A549 (cell line): ENCODE results near the gene LGR6.

Source experiments
- CEBPB ChIP-seq, 2 experiments: fragments of >200 bp in 1 of 2; sonication (Bioruptor Twin) in 1 of 2; formaldehyde crosslinking in 1 of 2; IDR thresholded peaks; 2 replicates each; pipeline ENCODE4 v1.6.1; 2012 to 2016
- ESRRA ChIP-seq: fragments of 150-350 bp; IDR thresholded peaks from 2 replicates; pipeline ENCODE4 v1.6.1; 2014; ENCODE audit warnings: mild to moderate bottlenecking, low read length, borderline replicate concordance
- HOXB5 ChIP-seq: fragments of 250-450 bp; sonication (Bioruptor Pico); IDR thresholded peaks from 2 replicates; pipeline ENCODE4 v1.5.0; 2020; ENCODE audit warnings: mild to moderate bottlenecking, moderate library complexity
- NPAS2 ChIP-seq: fragments of 250-450 bp; sonication (Bioruptor Pico); IDR thresholded peaks from 2 replicates; pipeline ENCODE4 v1.8.0; 2022; ENCODE audit warnings: mild to moderate bottlenecking, moderate library complexity, borderline replicate concordance
- POLR2A ChIP-seq: IDR thresholded peaks from 2 replicates; pipeline ENCODE4 v1.6.1; 2012; ENCODE audit warnings: mild to moderate bottlenecking, low read length
- POLR2AphosphoS2 ChIP-seq: conservative IDR thresholded peaks from 2 replicates; pipeline ENCODE4 v1.6.1; 2012; ENCODE audit warnings: low read length, improper control_type of control experiment, inconsistent platforms
- RAD21 ChIP-seq, 2 experiments: fragments of >200 bp in 1 of 2; sonication (Bioruptor Twin) in 1 of 2; formaldehyde crosslinking in 1 of 2; IDR thresholded peaks in 1 of 2; conservative IDR thresholded peaks in 1 of 2; 2 replicates in 1 of 2; 3 replicates in 1 of 2; pipeline ENCODE4 v1.6.1; 2012 to 2018; ENCODE audit warnings: inconsistent platforms in 1 of 2
- ZC3H11A ChIP-seq: fragments of 450-650 bp; IDR thresholded peaks from 2 replicates; pipeline ENCODE4 v1.6.1; 2014; ENCODE audit warnings: antibody characterized with exemption, mild to moderate bottlenecking
- ZSCAN20 ChIP-seq: fragments of 250-450 bp; sonication (Bioruptor Pico); IDR thresholded peaks from 2 replicates; pipeline ENCODE4 v1.8.0; 2022; ENCODE audit warnings: mild to moderate bottlenecking, moderate library complexity
- TF ChIP-seq, protein P1 (sequence below): fragments of >200 bp; sonication (Bioruptor Twin); formaldehyde crosslinking; IDR thresholded peaks from 3 replicates; pipeline ENCODE4 v1.5.1; 2016
- TF ChIP-seq, protein P2 (sequence below): IDR thresholded peaks from 2 replicates; pipeline ENCODE4 v1.6.1; 2012
- TF ChIP-seq, protein P3 (sequence below): fragments of 450-650 bp; IDR thresholded peaks from 2 replicates; pipeline ENCODE4 v1.6.1; 2014; ENCODE audit warnings: antibody characterized with exemption
- TF ChIP-seq, protein P4 (sequence below): fragments of 200-600 bp; sonication (generic); IDR thresholded peaks from 2 replicates; pipeline ENCODE4 v1.6.1; 2016; ENCODE audit warnings: antibody characterized with exemption, mild to moderate bottlenecking, moderate library complexity
- TF ChIP-seq, protein P5 (sequence below): fragments of 150-350 bp; IDR thresholded peaks from 2 replicates; pipeline ENCODE4 v1.6.1; 2014; ENCODE audit warnings: low read depth, mild to moderate bottlenecking, low read length

DNA sequence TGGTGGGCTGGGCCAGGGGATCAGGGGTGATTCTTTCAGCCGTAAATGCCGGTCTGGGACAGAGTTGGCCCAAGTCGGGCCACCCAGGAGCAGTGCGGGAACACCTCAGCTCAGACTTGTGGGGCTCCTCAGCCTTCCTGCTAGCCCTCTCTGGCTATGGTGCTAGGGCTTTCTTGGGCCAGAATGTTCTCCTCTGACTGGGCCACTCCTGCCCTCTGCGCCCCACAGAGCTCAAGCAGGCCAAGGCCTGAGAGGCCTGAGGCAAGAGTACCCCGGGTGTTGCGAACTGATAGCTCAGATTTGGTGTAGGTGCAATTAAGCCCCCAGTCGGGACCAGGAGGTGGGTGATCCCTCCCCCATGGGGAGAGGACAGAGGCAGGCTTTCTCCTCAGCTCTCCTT is 51.8 kb downstream of the LGR6 start:
- TF ChIP-seq, protein P1, sequence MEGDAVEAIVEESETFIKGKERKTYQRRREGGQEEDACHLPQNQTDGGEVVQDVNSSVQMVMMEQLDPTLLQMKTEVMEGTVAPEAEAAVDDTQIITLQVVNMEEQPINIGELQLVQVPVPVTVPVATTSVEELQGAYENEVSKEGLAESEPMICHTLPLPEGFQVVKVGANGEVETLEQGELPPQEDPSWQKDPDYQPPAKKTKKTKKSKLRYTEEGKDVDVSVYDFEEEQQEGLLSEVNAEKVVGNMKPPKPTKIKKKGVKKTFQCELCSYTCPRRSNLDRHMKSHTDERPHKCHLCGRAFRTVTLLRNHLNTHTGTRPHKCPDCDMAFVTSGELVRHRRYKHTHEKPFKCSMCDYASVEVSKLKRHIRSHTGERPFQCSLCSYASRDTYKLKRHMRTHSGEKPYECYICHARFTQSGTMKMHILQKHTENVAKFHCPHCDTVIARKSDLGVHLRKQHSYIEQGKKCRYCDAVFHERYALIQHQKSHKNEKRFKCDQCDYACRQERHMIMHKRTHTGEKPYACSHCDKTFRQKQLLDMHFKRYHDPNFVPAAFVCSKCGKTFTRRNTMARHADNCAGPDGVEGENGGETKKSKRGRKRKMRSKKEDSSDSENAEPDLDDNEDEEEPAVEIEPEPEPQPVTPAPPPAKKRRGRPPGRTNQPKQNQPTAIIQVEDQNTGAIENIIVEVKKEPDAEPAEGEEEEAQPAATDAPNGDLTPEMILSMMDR, result no peak
- TF ChIP-seq POLR2A (no peak), HOXB5 (CRISPR knock-in tag) (no peak), ZSCAN20 (CRISPR knock-in tag) (no peak), POLR2AphosphoS2 (no peak), NPAS2 (CRISPR knock-in tag) (no peak), CEBPB (IDR thresholded peaks at IDR 0.05) (no peak), ESRRA (no peak), ZC3H11A (no peak), RAD21 (conservative IDR thresholded peaks at IDR 0.05 in 1 of 2, IDR thresholded peaks at IDR 0.05 in 1 of 2) (no peak)
- TF ChIP-seq, protein P2, sequence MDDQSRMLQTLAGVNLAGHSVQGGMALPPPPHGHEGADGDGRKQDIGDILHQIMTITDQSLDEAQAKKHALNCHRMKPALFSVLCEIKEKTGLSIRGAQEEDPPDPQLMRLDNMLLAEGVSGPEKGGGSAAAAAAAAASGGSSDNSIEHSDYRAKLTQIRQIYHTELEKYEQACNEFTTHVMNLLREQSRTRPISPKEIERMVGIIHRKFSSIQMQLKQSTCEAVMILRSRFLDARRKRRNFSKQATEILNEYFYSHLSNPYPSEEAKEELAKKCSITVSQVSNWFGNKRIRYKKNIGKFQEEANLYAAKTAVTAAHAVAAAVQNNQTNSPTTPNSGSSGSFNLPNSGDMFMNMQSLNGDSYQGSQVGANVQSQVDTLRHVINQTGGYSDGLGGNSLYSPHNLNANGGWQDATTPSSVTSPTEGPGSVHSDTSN, result no peak
- TF ChIP-seq, protein P3, sequence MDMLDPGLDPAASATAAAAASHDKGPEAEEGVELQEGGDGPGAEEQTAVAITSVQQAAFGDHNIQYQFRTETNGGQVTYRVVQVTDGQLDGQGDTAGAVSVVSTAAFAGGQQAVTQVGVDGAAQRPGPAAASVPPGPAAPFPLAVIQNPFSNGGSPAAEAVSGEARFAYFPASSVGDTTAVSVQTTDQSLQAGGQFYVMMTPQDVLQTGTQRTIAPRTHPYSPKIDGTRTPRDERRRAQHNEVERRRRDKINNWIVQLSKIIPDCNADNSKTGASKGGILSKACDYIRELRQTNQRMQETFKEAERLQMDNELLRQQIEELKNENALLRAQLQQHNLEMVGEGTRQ, result no peak
- TF ChIP-seq, protein P4, sequence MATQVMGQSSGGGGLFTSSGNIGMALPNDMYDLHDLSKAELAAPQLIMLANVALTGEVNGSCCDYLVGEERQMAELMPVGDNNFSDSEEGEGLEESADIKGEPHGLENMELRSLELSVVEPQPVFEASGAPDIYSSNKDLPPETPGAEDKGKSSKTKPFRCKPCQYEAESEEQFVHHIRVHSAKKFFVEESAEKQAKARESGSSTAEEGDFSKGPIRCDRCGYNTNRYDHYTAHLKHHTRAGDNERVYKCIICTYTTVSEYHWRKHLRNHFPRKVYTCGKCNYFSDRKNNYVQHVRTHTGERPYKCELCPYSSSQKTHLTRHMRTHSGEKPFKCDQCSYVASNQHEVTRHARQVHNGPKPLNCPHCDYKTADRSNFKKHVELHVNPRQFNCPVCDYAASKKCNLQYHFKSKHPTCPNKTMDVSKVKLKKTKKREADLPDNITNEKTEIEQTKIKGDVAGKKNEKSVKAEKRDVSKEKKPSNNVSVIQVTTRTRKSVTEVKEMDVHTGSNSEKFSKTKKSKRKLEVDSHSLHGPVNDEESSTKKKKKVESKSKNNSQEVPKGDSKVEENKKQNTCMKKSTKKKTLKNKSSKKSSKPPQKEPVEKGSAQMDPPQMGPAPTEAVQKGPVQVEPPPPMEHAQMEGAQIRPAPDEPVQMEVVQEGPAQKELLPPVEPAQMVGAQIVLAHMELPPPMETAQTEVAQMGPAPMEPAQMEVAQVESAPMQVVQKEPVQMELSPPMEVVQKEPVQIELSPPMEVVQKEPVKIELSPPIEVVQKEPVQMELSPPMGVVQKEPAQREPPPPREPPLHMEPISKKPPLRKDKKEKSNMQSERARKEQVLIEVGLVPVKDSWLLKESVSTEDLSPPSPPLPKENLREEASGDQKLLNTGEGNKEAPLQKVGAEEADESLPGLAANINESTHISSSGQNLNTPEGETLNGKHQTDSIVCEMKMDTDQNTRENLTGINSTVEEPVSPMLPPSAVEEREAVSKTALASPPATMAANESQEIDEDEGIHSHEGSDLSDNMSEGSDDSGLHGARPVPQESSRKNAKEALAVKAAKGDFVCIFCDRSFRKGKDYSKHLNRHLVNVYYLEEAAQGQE, result no peak
- TF ChIP-seq, protein P5, sequence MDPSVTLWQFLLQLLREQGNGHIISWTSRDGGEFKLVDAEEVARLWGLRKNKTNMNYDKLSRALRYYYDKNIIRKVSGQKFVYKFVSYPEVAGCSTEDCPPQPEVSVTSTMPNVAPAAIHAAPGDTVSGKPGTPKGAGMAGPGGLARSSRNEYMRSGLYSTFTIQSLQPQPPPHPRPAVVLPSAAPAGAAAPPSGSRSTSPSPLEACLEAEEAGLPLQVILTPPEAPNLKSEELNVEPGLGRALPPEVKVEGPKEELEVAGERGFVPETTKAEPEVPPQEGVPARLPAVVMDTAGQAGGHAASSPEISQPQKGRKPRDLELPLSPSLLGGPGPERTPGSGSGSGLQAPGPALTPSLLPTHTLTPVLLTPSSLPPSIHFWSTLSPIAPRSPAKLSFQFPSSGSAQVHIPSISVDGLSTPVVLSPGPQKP, result no peak
